Endothelial cell of umbilical vein (primary cell): Measurements from ENCODE around the gene ARTN. TPM values are rescaled to one million over a fixed set of nuclear protein-coding genes. Genes with fewer than 3 reads are reported as not detected.

ENCODE experiments used
- BruUV-seq: library from RNA; stranded (reverse); fragments of 400-500 nt; replicated peaks from 2 replicates; lab custom pipeline; 2021; lab: Mats Ljungman, UMichigan
- CTCF ChIA-PET: fragments of 300-600, 350-600 bp; sonication (Branson Sonifier 250); formaldehyde crosslinking; loops from one replicate; lab custom pipeline; 2021; ENCODE audit warnings: antibody characterized with exemption, inconsistent platforms; lab: Charles Lee
- POLR2A ChIA-PET: fragments of 300-600, 350-600 bp; sonication (Branson Sonifier 250); formaldehyde crosslinking; loops from one replicate; lab custom pipeline; 2021; ENCODE audit warnings: antibody characterized with exemption, inconsistent platforms; lab: Charles Lee
- DNase-seq: peaks from one replicate; pipeline ENCODE4 v3.0.0-alpha.2; 2011; ENCODE audit warnings: low read depth, low spot score
- FAIRE-seq: peaks from 2 replicates; lab custom pipeline; 2011; peaks lifted over from hg19 to GRCh38; lab: Jason Lieb, UNC
- H2AFZ ChIP-seq: 2 replicates; pipeline ENCODE4 v1.6.0; 2012; ENCODE audit warnings: low read depth, low read length, control low read depth, inconsistent platforms
- H3K27ac ChIP-seq: 2 replicates; pipeline ENCODE4 v1.5.1; 2011; ENCODE audit warnings: low read depth, mild to moderate bottlenecking, control low read depth, low read length, moderate library complexity; ENCODE audit not compliant: insufficient read depth
- H3K27me3 ChIP-seq, 2 experiments: 2 replicates each; pipeline versions ENCODE4 v1.6.0 to v1.6.1; 2011; ENCODE audit warnings: low read length in 2 of 2, mixed read lengths in 1 of 2; ENCODE audit not compliant: control insufficient read depth in 2 of 2, insufficient read depth in 2 of 2
- H3K36me3 ChIP-seq, 2 experiments: 2 replicates in 1 of 2; 3 replicates in 1 of 2; pipeline ENCODE4 v1.5.1; 2011; ENCODE audit warnings: low read length in 2 of 2, mild to moderate bottlenecking in 1 of 2, moderate library complexity in 1 of 2; ENCODE audit not compliant: control insufficient read depth in 2 of 2, insufficient read depth in 2 of 2; ENCODE audit errors: extremely low read depth in 1 of 2
- H3K4me1 ChIP-seq: 3 replicates; pipeline ENCODE4 v1.5.1; 2011; ENCODE audit warnings: mild to moderate bottlenecking, low read length; ENCODE audit not compliant: control insufficient read depth, insufficient read depth; ENCODE audit errors: extremely low read depth
- H3K4me2 ChIP-seq: 2 replicates; pipeline ENCODE4 v1.6.1; 2011; ENCODE audit warnings: low read length, control low read depth, mixed read lengths; ENCODE audit not compliant: insufficient read depth
- H3K4me3 ChIP-seq, 3 experiments: fragments of 200-600 bp in 1 of 3; sonication (generic), shearing (Covaris generic) in 1 of 3; replicated peaks in 1 of 3; 2 replicates each; pipeline ENCODE4 v1.5.1; 2011 to 2016; ENCODE audit warnings: control low read depth in 3 of 3, low read length in 3 of 3, mild to moderate bottlenecking in 2 of 3, inconsistent platforms in 1 of 3, low read depth in 1 of 3, moderate library complexity in 1 of 3; ENCODE audit not compliant: insufficient read depth in 1 of 3
- H3K79me2 ChIP-seq: 2 replicates; pipeline ENCODE4 v1.6.0; 2012; ENCODE audit warnings: low read length, inconsistent platforms; ENCODE audit not compliant: control insufficient read depth, insufficient read depth
- H3K9ac ChIP-seq: replicated peaks from 2 replicates; pipeline ENCODE3; 2011; ENCODE audit warnings: low read length, control low read depth; ENCODE audit not compliant: insufficient read depth; ENCODE audit errors: extremely low read depth
- H3K9me1 ChIP-seq: replicated peaks from 3 replicates; pipeline ENCODE4 v1.6.0; 2011; ENCODE audit warnings: mild to moderate bottlenecking, low read length; ENCODE audit not compliant: control insufficient read depth, insufficient read depth; ENCODE audit errors: extremely low read depth
- H3K9me3 ChIP-seq: replicated peaks from 2 replicates; pipeline ENCODE4 v1.5.1; 2012; ENCODE audit warnings: low read length, inconsistent platforms; ENCODE audit not compliant: control insufficient read depth, insufficient read depth
- H4K20me1 ChIP-seq: replicated peaks from 2 replicates; pipeline ENCODE3; 2011; ENCODE audit warnings: mild to moderate bottlenecking, low read length; ENCODE audit not compliant: control insufficient read depth, insufficient read depth; ENCODE audit errors: extremely low read depth
- CTCF ChIP-seq, 2 donors: IDR thresholded peaks; 1 replicate in 1 of 2; 2 replicates in 1 of 2; pipeline ENCODE4 v1.5.1; 2011; ENCODE audit warnings: low read length in 2 of 2, mild to moderate bottlenecking in 2 of 2, moderate library complexity in 2 of 2, control low read depth in 1 of 2, inconsistent platforms in 1 of 2, low read depth in 1 of 2; ENCODE audit not compliant: insufficient read depth in 1 of 2; ENCODE audit errors: extremely low read depth in 1 of 2
- EZH2 ChIP-seq: IDR thresholded peaks from 2 replicates; pipeline ENCODE4 v1.6.1; 2012; ENCODE audit warnings: borderline replicate concordance, low read depth, mild to moderate bottlenecking, moderate library complexity, low read length, inconsistent platforms; ENCODE audit not compliant: severe bottlenecking
- FOS ChIP-seq: IDR thresholded peaks from 2 replicates; pipeline ENCODE4 v1.6.1; 2011; ENCODE audit warnings: mild to moderate bottlenecking, low read length, moderate library complexity, borderline replicate concordance; ENCODE audit not compliant: insufficient read depth
- GATA2 ChIP-seq: IDR thresholded peaks from 2 replicates; pipeline ENCODE4 v1.7.0; 2011; ENCODE audit warnings: low read depth, mild to moderate bottlenecking, moderate library complexity, mixed read lengths, low read length; ENCODE audit not compliant: insufficient read length, insufficient read depth
- JUN ChIP-seq: IDR thresholded peaks from 2 replicates; pipeline ENCODE4 v1.6.1; 2011; ENCODE audit warnings: borderline replicate concordance, low read depth; ENCODE audit not compliant: insufficient read length, insufficient read depth
- MYC ChIP-seq: IDR thresholded peaks from one replicate; pipeline ENCODE4 v1.6.1; 2011; ENCODE audit warnings: mild to moderate bottlenecking, low read depth, low read length
- POLR2A ChIP-seq: IDR thresholded peaks from 2 replicates; pipeline ENCODE4 v1.6.1; 2012; ENCODE audit warnings: low read depth, mild to moderate bottlenecking, control low read depth, low read length
- POLR2AphosphoS5 ChIP-seq: IDR thresholded peaks from 2 replicates; pipeline ENCODE4 v1.6.1; 2012; ENCODE audit warnings: low read depth, mild to moderate bottlenecking, control low read depth, low read length, moderate library complexity; ENCODE audit not compliant: insufficient read depth
- dilution Hi-C: fragments of 300-500 bp; cut with MboI; formaldehyde crosslinking; loops from one replicate; pipeline ENCODE4 v1.15.0; 2019; ENCODE audit warnings: low sequenced_read_pairs; ENCODE audit not compliant: extremely low pct_ligation_motif_present
- intact Hi-C: fragments of 100-400 bp; cut with micrococcal nuclease; formaldehyde crosslinking; loops from one replicate; pipeline ENCODE4 v1.10.0; 2022
- polyA plus RNA-seq, 4 experiments: library from polyadenylated mRNA; depleted of rRNA in 3 of 4; stranded (reverse) in 3 of 4; unstranded in 1 of 4; fragments of >200 nt; gene quantifications; 2 replicates each; pipeline versions ENCODE4 v1.2.1 to v1.2.3, GENCODE V29; 2011 to 2012; ENCODE audit warnings: missing spikeins in 1 of 4
- total RNA-seq: library from RNA; stranded (reverse); gene quantifications from 2 replicates; pipeline ENCODE4 v1.2.3, GENCODE V29; 2021
- TF ChIP-seq, protein P1 (sequence below): IDR thresholded peaks from 2 replicates; pipeline ENCODE4 v1.6.1; 2011; ENCODE audit not compliant: insufficient read depth, insufficient read length

ARTN gene
- total and polyA plus RNA-seq, 2 donors (not counting 3 experiments of a cell fraction or from before 2014, with no cell fraction given): 0.11 to 0.18 TPM

- dilution Hi-C loops (no loop called here), intact Hi-C loops (no loop called here)
- H3K4me1 ChIP-seq: no peaks in the 10 kb centered on the region
- no peaks in the 10 kb centered on the region for H3K9me3 ChIP-seq
- no peak overlapping the region for H3K9ac ChIP-seq
- ChIA-PET POLR2A (no interaction called here), CTCF (interaction anchor here (0.9 to 1.7 kb wide), 3 partner anchors 11 to 137 kb away, joined by 3 to 6 read pairs (median 3); no protein-coding TSS in a partner anchor)
- no TSS peak for BruUV-seq
- peaks cover 0 to 13% of the 10 kb centered on the region in 2 experiments for H3K36me3 ChIP-seq
- no peak overlapping the region for H3K27ac ChIP-seq
- no peak overlapping the region for H3K4me2 ChIP-seq
- H3K4me3 ChIP-seq: no peak overlapping the region
- FAIRE-seq: no peak
- TF ChIP-seq POLR2A (no peak), FOS (no peak)
- no peaks in the 10 kb centered on the region for H3K9me1 ChIP-seq
- H2AFZ ChIP-seq: no peak overlapping the region
- H3K27me3 ChIP-seq: no peaks in the 10 kb centered on the region
- DNase-seq: no peak
- no peaks in the 10 kb centered on the region for H4K20me1 ChIP-seq
- no peaks in the 10 kb centered on the region for H3K79me2 ChIP-seq
Measured at GRCh38 chr1:43900386-43900785, 33.2 kb upstream of the ARTN start.

GRCh38 chr1:43901196-43901961, 32.2 kb upstream of the ARTN start:
- ChIA-PET POLR2A (no interaction called here), CTCF (interaction anchor here (0.8 to 2.4 kb wide), 3 partner anchors 11 to 138 kb away, joined by 3 to 12 read pairs (median 4); no protein-coding TSS in a partner anchor)
- no peak overlapping the region for H3K4me3 ChIP-seq
- BruUV-seq: no TSS peak
- FAIRE-seq (no peak), DNase-seq (no peak)
- no peaks in the 10 kb centered on the region for H3K27me3 ChIP-seq
- H3K36me3 ChIP-seq: peaks cover 0 to 13% of the 10 kb centered on the region in 2 experiments
- H3K9ac ChIP-seq: no peak overlapping the region
- H3K79me2 ChIP-seq: no peaks in the 10 kb centered on the region
- no peaks in the 10 kb centered on the region for H3K9me1 ChIP-seq
- no peaks in the 10 kb centered on the region for H4K20me1 ChIP-seq
- H3K4me1 ChIP-seq: no peaks in the 10 kb centered on the region
- dilution Hi-C loops (no loop called here), intact Hi-C loops (no loop called here)
- H3K4me2 ChIP-seq: no peak overlapping the region
- no peak overlapping the region for H2AFZ ChIP-seq
- no peak overlapping the region for H3K27ac ChIP-seq
- TF ChIP-seq CTCF (IDR thresholded peaks at IDR 0.05; ENCODE audit: extremely low read depth in 1 of 2, insufficient read depth in 1 of 2, low read depth in 1 of 2, low read length in 2 of 2) (no peak), FOS (no peak), EZH2 (no peak), GATA2 (no peak), JUN (no peak), POLR2AphosphoS5 (no peak), POLR2A (no peak), MYC (no peak)
- TF ChIP-seq, protein P1, sequence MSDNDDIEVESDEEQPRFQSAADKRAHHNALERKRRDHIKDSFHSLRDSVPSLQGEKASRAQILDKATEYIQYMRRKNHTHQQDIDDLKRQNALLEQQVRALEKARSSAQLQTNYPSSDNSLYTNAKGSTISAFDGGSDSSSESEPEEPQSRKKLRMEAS: no peak
- no peaks in the 10 kb centered on the region for H3K9me3 ChIP-seq
